ENCODE data around the gene TEX44. TPM values are rescaled to one million over a fixed set of nuclear protein-coding genes. Genes with fewer than 3 reads are reported as not detected.
A peak's percentile ranks its signal among the peaks of the same experiment; 100 is the strongest.

TEX44 gene
- total RNA-seq, 1 donor from 2014 or later = not detected

GRCh38 chr2:231627384-231628120 lies 34.9 kb downstream of the TEX44 start:
- Histone ChIP-seq H3K36me3 (ENCODE audit: control insufficient read depth in 3 of 3, insufficient read depth in 3 of 3, low read length in 3 of 3) (no peaks in the 10 kb centered on the region), H3K4me3 (ENCODE audit: low read length in 3 of 3) (peak overlapping the region in 2 of 3 donors; percentile 30 to 49), H3K27me3 (ENCODE audit: control insufficient read depth in 3 of 3, insufficient read depth in 3 of 3, low read length in 3 of 3) (no peaks in the 10 kb centered on the region), H3K27ac (ENCODE audit: low read depth, low read length) (peak overlapping the region; percentile 81), H3K9me3 (ENCODE audit: control insufficient read depth in 3 of 3, low read length in 3 of 3) (no peaks in the 10 kb centered on the region), H3K9ac (ENCODE audit: low read depth in 1 of 3, low read length in 3 of 3) (peak overlapping the region; percentile 2 to 68 (median 59)), H3K4me1 (ENCODE audit: control insufficient read depth in 3 of 3, insufficient read depth in 3 of 3, low read length in 3 of 3) (peaks cover 3 to 5% (median 5%) of the 10 kb centered on the region in 3 donors)

- Histone ChIP-seq H3K27ac (ENCODE audit: low read depth, low read length) (no peak overlapping the region), H3K4me1 (ENCODE audit: control insufficient read depth in 3 of 3, insufficient read depth in 3 of 3, low read length in 3 of 3) (peaks cover 3 to 11% (median 3%) of the 10 kb centered on the region in 3 donors), H3K4me3 (ENCODE audit: low read length in 3 of 3) (no peak overlapping the region), H3K9me3 (ENCODE audit: control insufficient read depth in 3 of 3, low read length in 3 of 3) (no peaks in the 10 kb centered on the region), H3K36me3 (ENCODE audit: control insufficient read depth in 3 of 3, insufficient read depth in 3 of 3, low read length in 3 of 3) (no peaks in the 10 kb centered on the region), H3K27me3 (ENCODE audit: control insufficient read depth in 3 of 3, insufficient read depth in 3 of 3, low read length in 3 of 3) (no peaks in the 10 kb centered on the region), H3K9ac (ENCODE audit: low read depth in 1 of 3, low read length in 3 of 3) (no peak overlapping the region)
Measured at GRCh38 chr2:231632559-231633142, 40.0 kb downstream of the TEX44 start.

DNA sequence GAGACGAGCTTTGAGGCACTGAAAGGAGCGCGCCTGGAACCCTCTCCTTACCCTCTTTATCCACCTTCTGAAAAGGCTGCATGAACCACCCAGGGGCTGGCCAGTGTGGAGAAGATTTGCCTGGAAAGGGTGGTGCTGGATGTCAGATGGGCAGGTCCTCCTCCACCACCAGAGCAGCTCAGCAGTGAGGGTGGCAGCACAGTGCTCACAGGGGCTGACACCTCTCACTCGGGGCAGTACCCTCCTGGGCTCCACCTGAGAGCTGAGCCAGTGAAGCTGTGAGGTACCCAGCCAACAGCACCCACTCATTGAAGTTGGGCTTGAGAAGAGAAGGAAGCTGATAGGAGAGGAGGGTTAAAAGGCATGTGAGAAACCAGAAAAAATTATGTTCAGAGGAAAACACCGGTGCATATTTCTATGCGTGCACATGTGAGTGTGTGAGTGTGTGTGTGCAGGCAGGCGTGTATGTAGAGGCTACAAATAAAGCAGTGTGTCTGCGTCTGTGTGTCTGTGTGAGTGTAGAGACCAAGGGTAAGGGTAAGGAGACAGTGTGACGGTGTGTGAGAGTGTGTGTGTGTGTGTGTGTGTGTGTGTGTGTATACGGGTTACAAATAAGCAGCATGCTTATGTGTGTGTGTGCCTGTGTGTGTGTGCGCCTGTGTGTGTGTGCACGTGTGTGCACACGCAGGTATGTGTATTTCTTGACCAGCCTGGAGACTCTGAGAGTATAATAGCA lies 40.7 kb downstream of the TEX44 start:
- no peak overlapping the region for H3K4me3 ChIP-seq (ENCODE audit: low read length in 3 of 3)
- H3K9ac ChIP-seq (ENCODE audit: low read depth in 1 of 3, low read length in 3 of 3) = no peak overlapping the region
- no peaks in the 10 kb centered on the region for H3K27me3 ChIP-seq (ENCODE audit: control insufficient read depth in 3 of 3, insufficient read depth in 3 of 3, low read length in 3 of 3)
- no peak overlapping the region for H3K27ac ChIP-seq (ENCODE audit: low read depth, low read length)
- no peaks in the 10 kb centered on the region for H3K9me3 ChIP-seq (ENCODE audit: control insufficient read depth in 3 of 3, low read length in 3 of 3)
- peaks cover 0 to 11% (median 0%) of the 10 kb centered on the region in 3 donors for H3K4me1 ChIP-seq (ENCODE audit: control insufficient read depth in 3 of 3, insufficient read depth in 3 of 3, low read length in 3 of 3)
- no peaks in the 10 kb centered on the region for H3K36me3 ChIP-seq (ENCODE audit: control insufficient read depth in 3 of 3, insufficient read depth in 3 of 3, low read length in 3 of 3)

DNA sequence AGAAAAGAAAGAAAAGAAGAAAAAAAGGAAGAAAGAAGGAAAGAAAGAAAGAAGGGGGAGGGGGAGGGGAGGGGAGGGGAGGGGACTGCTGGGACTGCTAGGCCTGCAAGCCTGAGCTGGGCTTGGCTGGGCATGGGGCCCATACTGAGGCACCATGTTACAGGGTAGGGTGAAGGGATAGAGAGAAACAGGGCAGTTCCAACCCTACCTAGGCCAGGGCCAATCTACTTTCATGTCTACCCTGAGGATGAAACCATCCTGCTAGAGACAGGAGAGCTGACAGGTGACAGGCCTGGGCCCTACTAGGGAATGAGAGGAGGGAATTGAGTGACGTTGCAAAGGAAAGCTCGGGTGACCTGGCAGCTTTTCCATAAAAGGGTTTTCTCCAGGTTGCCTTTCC lies 41.7 kb downstream of the TEX44 start:
- no peak overlapping the region for H3K27ac ChIP-seq (ENCODE audit: low read depth, low read length)
- no peak overlapping the region for H3K4me3 ChIP-seq (ENCODE audit: low read length in 3 of 3)
- peaks cover 0 to 11% (median 0%) of the 10 kb centered on the region in 3 donors for H3K4me1 ChIP-seq (ENCODE audit: control insufficient read depth in 3 of 3, insufficient read depth in 3 of 3, low read length in 3 of 3)
- H3K9ac ChIP-seq (ENCODE audit: low read depth in 1 of 3, low read length in 3 of 3) = no peak overlapping the region
- no peaks in the 10 kb centered on the region for H3K27me3 ChIP-seq (ENCODE audit: control insufficient read depth in 3 of 3, insufficient read depth in 3 of 3, low read length in 3 of 3)
- no peaks in the 10 kb centered on the region for H3K36me3 ChIP-seq (ENCODE audit: control insufficient read depth in 3 of 3, insufficient read depth in 3 of 3, low read length in 3 of 3)
- no peaks in the 10 kb centered on the region for H3K9me3 ChIP-seq (ENCODE audit: control insufficient read depth in 3 of 3, low read length in 3 of 3)

DNA sequence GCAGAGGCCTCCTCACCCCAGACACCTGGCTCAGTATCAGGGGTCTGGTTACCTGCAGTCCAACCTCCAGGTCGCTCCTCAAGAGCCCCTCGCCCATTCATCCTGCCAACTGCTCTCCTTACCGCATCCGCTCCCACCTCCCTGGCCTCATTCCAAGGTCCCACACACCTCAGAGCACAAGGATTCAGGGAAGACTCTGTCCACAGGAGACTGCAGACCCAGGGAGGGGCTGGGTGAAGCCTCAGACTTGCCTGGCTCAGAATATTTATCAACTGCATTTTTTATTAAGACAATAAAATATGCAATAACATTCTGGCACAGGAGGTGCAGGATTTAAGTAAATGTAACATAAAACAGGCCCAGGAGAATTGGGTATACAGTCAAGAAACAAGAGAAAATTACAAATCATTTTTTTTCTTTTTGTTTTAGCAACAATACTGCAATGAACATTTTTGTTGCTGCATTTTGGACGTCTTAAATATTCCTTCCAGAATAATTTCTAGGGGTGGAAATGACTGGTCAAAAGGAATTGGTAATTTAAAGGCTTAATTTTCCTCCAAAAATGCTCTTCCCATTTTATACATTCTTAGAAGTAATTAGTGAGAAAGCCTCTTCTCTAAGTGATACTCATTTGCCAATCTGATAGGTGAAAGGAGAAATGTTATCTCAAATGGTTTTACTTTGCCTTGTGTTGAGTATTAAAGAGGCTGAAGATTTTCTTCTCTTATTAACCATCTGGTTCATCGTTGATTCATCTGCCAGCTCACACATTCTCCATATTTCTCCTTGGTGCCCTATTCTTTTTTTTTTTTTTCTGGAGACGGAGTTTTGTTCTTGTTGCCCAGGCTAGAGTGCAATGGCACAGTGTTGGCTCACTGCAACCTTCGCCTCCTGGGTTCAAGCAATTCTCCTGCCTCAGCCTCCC lies 42.5 kb downstream of the TEX44 start:
- no peak overlapping the region for H3K9ac ChIP-seq (ENCODE audit: low read depth in 1 of 3, low read length in 3 of 3)
- no peaks in the 10 kb centered on the region for H3K27me3 ChIP-seq (ENCODE audit: control insufficient read depth in 3 of 3, insufficient read depth in 3 of 3, low read length in 3 of 3)

DNA sequence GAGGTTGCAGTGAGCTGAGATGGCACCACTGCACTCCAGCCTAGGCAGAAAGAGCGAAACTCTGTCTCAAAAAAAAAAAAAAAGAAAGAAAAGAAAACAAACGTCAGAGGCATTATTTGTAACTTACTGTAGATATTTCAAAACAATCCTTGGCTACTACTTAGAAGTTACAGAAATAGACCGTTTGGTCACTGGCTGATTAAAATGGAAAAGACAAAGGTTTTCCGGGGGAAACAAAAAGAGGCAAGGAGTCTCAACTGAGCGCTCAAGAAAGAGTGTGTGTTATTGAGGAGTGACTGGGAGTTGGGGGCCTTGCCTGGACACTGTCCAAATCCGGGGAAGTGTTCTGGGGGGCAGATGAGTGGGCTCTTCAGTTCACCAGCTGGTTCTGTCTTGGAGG lies 47.6 kb downstream of the TEX44 start:
- Histone ChIP-seq H3K4me3 (ENCODE audit: low read length in 3 of 3) (peak overlapping the region; percentile 34 to 54 (median 43)), H3K4me1 (ENCODE audit: control insufficient read depth in 3 of 3, insufficient read depth in 3 of 3, low read length in 3 of 3) (peaks cover 36 to 42% (median 41%) of the 10 kb centered on the region in 3 donors), H3K27ac (ENCODE audit: low read depth, low read length) (peak overlapping the region; percentile 90), H3K36me3 (ENCODE audit: control insufficient read depth in 3 of 3, insufficient read depth in 3 of 3, low read length in 3 of 3) (no peaks in the 10 kb centered on the region), H3K9ac (ENCODE audit: low read depth in 1 of 3, low read length in 3 of 3) (peak overlapping the region; percentile 62 to 69 (median 64)), H3K9me3 (ENCODE audit: control insufficient read depth in 3 of 3, low read length in 3 of 3) (no peaks in the 10 kb centered on the region), H3K27me3 (ENCODE audit: control insufficient read depth in 3 of 3, insufficient read depth in 3 of 3, low read length in 3 of 3) (no peaks in the 10 kb centered on the region)

More for the DNA sequence above, 42.5 kb downstream of the TEX44 start:
- Histone ChIP-seq H3K4me3 (ENCODE audit: low read length in 3 of 3) (no peak overlapping the region), H3K4me1 (ENCODE audit: control insufficient read depth in 3 of 3, insufficient read depth in 3 of 3, low read length in 3 of 3) (peaks cover 2 to 11% (median 2%) of the 10 kb centered on the region in 3 donors), H3K36me3 (ENCODE audit: control insufficient read depth in 3 of 3, insufficient read depth in 3 of 3, low read length in 3 of 3) (no peaks in the 10 kb centered on the region), H3K27ac (ENCODE audit: low read depth, low read length) (no peak overlapping the region), H3K9me3 (ENCODE audit: control insufficient read depth in 3 of 3, low read length in 3 of 3) (no peaks in the 10 kb centered on the region)

- H3K4me3 ChIP-seq (ENCODE audit: low read length in 3 of 3) = peak overlapping the region; percentile 34 to 54 (median 43)
- peak overlapping the region; percentile 90 for H3K27ac ChIP-seq (ENCODE audit: low read depth, low read length)
- H3K9ac ChIP-seq (ENCODE audit: low read depth in 1 of 3, low read length in 3 of 3) = peak overlapping the region; percentile 62 to 69 (median 64)
- H3K36me3 ChIP-seq (ENCODE audit: control insufficient read depth in 3 of 3, insufficient read depth in 3 of 3, low read length in 3 of 3) = no peaks in the 10 kb centered on the region
- H3K4me1 ChIP-seq (ENCODE audit: control insufficient read depth in 3 of 3, insufficient read depth in 3 of 3, low read length in 3 of 3) = peaks cover 36 to 44% (median 43%) of the 10 kb centered on the region in 3 donors
- H3K27me3 ChIP-seq (ENCODE audit: control insufficient read depth in 3 of 3, insufficient read depth in 3 of 3, low read length in 3 of 3) = no peaks in the 10 kb centered on the region
- H3K9me3 ChIP-seq (ENCODE audit: control insufficient read depth in 3 of 3, low read length in 3 of 3) = no peaks in the 10 kb centered on the region
Measured at GRCh38 chr2:231640641-231641111, 48.0 kb downstream of the TEX44 start.

- H3K27me3 ChIP-seq (ENCODE audit: control insufficient read depth in 3 of 3, insufficient read depth in 3 of 3, low read length in 3 of 3) = no peaks in the 10 kb centered on the region
- no peaks in the 10 kb centered on the region for H3K9me3 ChIP-seq (ENCODE audit: control insufficient read depth in 3 of 3, low read length in 3 of 3)
- H3K27ac ChIP-seq (ENCODE audit: low read depth, low read length) = peak overlapping the region; percentile 100
- H3K4me3 ChIP-seq (ENCODE audit: low read length in 3 of 3) = peak overlapping the region; percentile 51 to 63 (median 62)
- no peaks in the 10 kb centered on the region for H3K36me3 ChIP-seq (ENCODE audit: control insufficient read depth in 3 of 3, insufficient read depth in 3 of 3, low read length in 3 of 3)
- H3K9ac ChIP-seq (ENCODE audit: low read depth in 1 of 3, low read length in 3 of 3) = peak overlapping the region; percentile 73 to 88 (median 86)
- H3K4me1 ChIP-seq (ENCODE audit: control insufficient read depth in 3 of 3, insufficient read depth in 3 of 3, low read length in 3 of 3) = peaks cover 48 to 54% (median 53%) of the 10 kb centered on the region in 3 donors
Measured at GRCh38 chr2:231642631-231643494, 50.2 kb downstream of the TEX44 start.

All from skeletal muscle tissue (tissue), 4 donors.